ENCODE measurements around the gene PODXL2. TPM values are rescaled to one million over a fixed set of nuclear protein-coding genes. Genes with fewer than 3 reads are reported as not detected.
A peak's percentile ranks its signal among the peaks of the same experiment; 100 is the strongest.
"Not testable (repeated sequence)": the region's sequence is repeated elsewhere in the genome, so short reads cannot be mapped to it uniquely, and the experiment has no call there.

PODXL2 gene
- total and polyA plus RNA-seq, 8 donors: 2.9 to 18.0 (median 14.5) TPM

GRCh38 chr3:127700406-127700805 is 71.4 kb downstream of the PODXL2 start:
- Histone ChIP-seq H3K9me3 (no peaks in the 10 kb centered on the region), H3K4me1 (peaks cover 23 to 70% of the 10 kb centered on the region in 2 donors), H3K4me3 (no peak overlapping the region), H3K27me3 (no peaks in the 10 kb centered on the region), H3K36me3 (peaks cover 0 to 3% of the 10 kb centered on the region in 2 donors), H3K27ac (peak overlapping the region in 1 of 2 donors; percentile 55)
- intact Hi-C loops (cut with DNase I): no loop called here
- ATAC-seq: no peak
- TF ChIP-seq, protein P1, sequence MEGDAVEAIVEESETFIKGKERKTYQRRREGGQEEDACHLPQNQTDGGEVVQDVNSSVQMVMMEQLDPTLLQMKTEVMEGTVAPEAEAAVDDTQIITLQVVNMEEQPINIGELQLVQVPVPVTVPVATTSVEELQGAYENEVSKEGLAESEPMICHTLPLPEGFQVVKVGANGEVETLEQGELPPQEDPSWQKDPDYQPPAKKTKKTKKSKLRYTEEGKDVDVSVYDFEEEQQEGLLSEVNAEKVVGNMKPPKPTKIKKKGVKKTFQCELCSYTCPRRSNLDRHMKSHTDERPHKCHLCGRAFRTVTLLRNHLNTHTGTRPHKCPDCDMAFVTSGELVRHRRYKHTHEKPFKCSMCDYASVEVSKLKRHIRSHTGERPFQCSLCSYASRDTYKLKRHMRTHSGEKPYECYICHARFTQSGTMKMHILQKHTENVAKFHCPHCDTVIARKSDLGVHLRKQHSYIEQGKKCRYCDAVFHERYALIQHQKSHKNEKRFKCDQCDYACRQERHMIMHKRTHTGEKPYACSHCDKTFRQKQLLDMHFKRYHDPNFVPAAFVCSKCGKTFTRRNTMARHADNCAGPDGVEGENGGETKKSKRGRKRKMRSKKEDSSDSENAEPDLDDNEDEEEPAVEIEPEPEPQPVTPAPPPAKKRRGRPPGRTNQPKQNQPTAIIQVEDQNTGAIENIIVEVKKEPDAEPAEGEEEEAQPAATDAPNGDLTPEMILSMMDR (IDR thresholded peaks at IDR 0.05): no peak
- no peak for DNase-seq

- ATAC-seq: no peak
- peaks cover 23 to 67% of the 10 kb centered on the region in 2 donors for H3K4me1 ChIP-seq
- intact Hi-C loops (cut with DNase I): no loop called here
Measured at GRCh38 chr3:127701280-127701911, 72.4 kb downstream of the PODXL2 start.

GRCh38 chr3:127702151-127702578 is 73.2 kb downstream of the PODXL2 start:
- no peak for ATAC-seq
- H3K4me3 ChIP-seq: no peak overlapping the region
- H3K4me1 ChIP-seq: peaks cover 16 to 59% of the 10 kb centered on the region in 2 donors
- H3K9me3 ChIP-seq: no peaks in the 10 kb centered on the region
- intact Hi-C loops (cut with DNase I): no loop called here
- DNase-seq: no peak
- no peaks in the 10 kb centered on the region for H3K27me3 ChIP-seq
- H3K27ac ChIP-seq: peak overlapping the region in 1 of 2 donors; percentile 55
- TF ChIP-seq, protein P1 (IDR thresholded peaks at IDR 0.05): no peak
- H3K36me3 ChIP-seq: peaks cover 0 to 18% of the 10 kb centered on the region in 2 donors

More at GRCh38 chr3:127701280-127701911, 72.4 kb downstream of the PODXL2 start:
- H3K27ac ChIP-seq: peak overlapping the region in 1 of 2 donors; percentile 55
- H3K27me3 ChIP-seq: no peaks in the 10 kb centered on the region
- H3K4me3 ChIP-seq: no peak overlapping the region
- peaks cover 0 to 11% of the 10 kb centered on the region in 2 donors for H3K36me3 ChIP-seq
- TF ChIP-seq, protein P1 (IDR thresholded peaks at IDR 0.05): no peak
- peak in 1 of 4 donors; percentile 66 for DNase-seq
- H3K9me3 ChIP-seq: no peaks in the 10 kb centered on the region

DNA sequence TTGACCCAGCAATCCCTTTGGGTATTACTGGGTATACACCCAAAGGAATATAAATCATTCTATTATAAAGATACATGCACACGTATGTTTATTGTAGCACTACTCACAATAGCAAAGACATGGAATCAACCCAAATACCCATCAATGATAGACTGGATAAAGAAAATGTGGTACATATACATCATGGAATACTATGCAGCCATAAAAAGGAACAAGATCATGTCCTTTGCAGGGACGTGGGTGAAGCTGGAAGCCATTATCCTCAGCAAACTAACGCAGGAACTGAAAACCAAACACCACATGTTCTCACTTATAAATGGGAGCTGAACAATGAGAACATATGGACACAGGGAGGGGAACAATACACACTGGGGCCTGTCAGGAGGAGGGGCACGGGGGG is 75.9 kb downstream of the PODXL2 start:
- H3K9me3 ChIP-seq; intact Hi-C loops (cut with DNase I); H3K4me3 ChIP-seq; H3K27me3 ChIP-seq; DNase-seq; H3K27ac ChIP-seq; ATAC-seq: not testable (repeated sequence)
- H3K36me3 ChIP-seq: peaks cover 0 to 35% of the 10 kb centered on the region in 2 donors
- peaks cover 0 to 34% of the 10 kb centered on the region in 2 donors for H3K4me1 ChIP-seq

GRCh38 chr3:127706312-127706711 is 77.3 kb downstream of the PODXL2 start:
- ATAC-seq (no peak), DNase-seq (peak in 1 of 4 donors; percentile 29)
- Histone ChIP-seq H3K27me3 (no peaks in the 10 kb centered on the region), H3K27ac (no peak overlapping the region), H3K36me3 (peaks cover 0 to 39% of the 10 kb centered on the region in 2 donors), H3K4me3 (no peak overlapping the region), H3K9me3 (no peaks in the 10 kb centered on the region), H3K4me1 (peaks cover 0 to 22% of the 10 kb centered on the region in 2 donors)
- TF ChIP-seq, protein P1 (IDR thresholded peaks at IDR 0.05): no peak
- intact Hi-C loops (cut with DNase I): no loop called here

All from left lung (tissue), 10 donors.